ENCODE data around the gene SLC9C1. TPM values are rescaled to one million over a fixed set of nuclear protein-coding genes. Genes with fewer than 3 reads are reported as not detected.

SLC9C1 gene
- total RNA-seq, 1 experiment from 2014 or later, result 0.79 TPM

DNA sequence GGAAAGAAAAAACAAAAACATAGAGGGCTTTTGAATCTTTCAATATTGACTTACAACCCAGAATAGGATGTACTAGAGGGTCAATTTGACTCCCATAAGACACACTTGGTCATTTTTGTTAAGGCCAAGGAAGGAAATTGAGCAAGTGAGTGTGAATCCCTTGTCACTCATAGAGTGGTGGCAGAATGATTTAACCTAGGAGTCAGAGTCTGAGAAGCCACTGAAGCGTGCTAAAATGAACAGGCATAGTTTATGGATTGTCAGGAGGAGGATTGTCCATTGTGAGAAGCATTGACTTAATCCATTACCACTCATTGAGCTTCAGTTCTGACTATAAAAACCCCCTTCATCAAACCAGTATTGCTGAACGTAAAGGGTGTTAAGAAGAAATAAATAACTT, 152.7 kb downstream of the SLC9C1 start:
- ChIA-PET RAD21 (ENCODE audit: low non-redundant PET in 1 of 2, low total read pairs in 2 of 2, uncharacterized antibody in 2 of 2, unreplicated experiment in 2 of 2) (no interaction called here), CTCF (no interaction called here), POLR2A (no interaction called here)
- no peaks in the 10 kb centered on the region for H3K36me3 ChIP-seq (ENCODE audit: control insufficient read depth in 1 of 2, insufficient read depth in 2 of 2, low read length in 2 of 2)
- no peaks in the 10 kb centered on the region for H4K20me1 ChIP-seq (ENCODE audit: insufficient read depth)
- ATAC-seq (no peak), DNase-seq (ENCODE audit: low read depth, low spot score) (no peak)
- H3K79me2 ChIP-seq (ENCODE audit: insufficient read depth, low read length), result no peaks in the 10 kb centered on the region
- intact Hi-C loops (cut with micrococcal nuclease), result no loop called here
- TF ChIP-seq RAD21 (IDR thresholded peaks at IDR 0.05; ENCODE audit: low read depth) (no peak), SP1 (IDR thresholded peaks at IDR 0.05; ENCODE audit: low read depth) (no peak), ZBTB33 (IDR thresholded peaks at IDR 0.05; ENCODE audit: extremely low read depth, insufficient replicate concordance, low read length) (no peak), SIN3A (IDR thresholded peaks at IDR 0.05; ENCODE audit: low read depth) (no peak), POLR2AphosphoS5 (IDR thresholded peaks at IDR 0.05; ENCODE audit: low read depth, low read length) (no peak), FOSL1 (IDR thresholded peaks at IDR 0.05; ENCODE audit: low read depth) (no peak), POLR2A (IDR thresholded peaks at IDR 0.05; ENCODE audit: borderline replicate concordance, extremely low read depth, insufficient read depth, insufficient read length) (no peak), CEBPB (IDR thresholded peaks at IDR 0.05; ENCODE audit: low read depth) (no peak), EZH2 (IDR thresholded peaks at IDR 0.05) (no peak), ZFX (IDR thresholded peaks at IDR 0.05) (no peak)
- no peak overlapping the region for H2AFZ ChIP-seq (ENCODE audit: low read depth, low read length, poor library complexity, severe bottlenecking)
- no peaks in the 10 kb centered on the region for H3K4me1 ChIP-seq (ENCODE audit: control insufficient read depth in 1 of 2, insufficient read depth in 2 of 2, low read length in 2 of 2)
- no peak overlapping the region for H3K9ac ChIP-seq (ENCODE audit: low read length)
- no TSS peak for BruUV-seq (replicated peaks)
- H3K27ac ChIP-seq (ENCODE audit: low read depth, low read length), result no peak overlapping the region
- H3K27me3 ChIP-seq (ENCODE audit: insufficient read depth, low read length), result no peaks in the 10 kb centered on the region
- H3K9me2 ChIP-seq (ENCODE audit: insufficient read depth), result no peaks in the 10 kb centered on the region
- no peak overlapping the region for H3K4me2 ChIP-seq (ENCODE audit: low read length)
- H3K9me3 ChIP-seq (ENCODE audit: control insufficient read depth in 1 of 2, insufficient read depth in 1 of 2, low read depth in 1 of 2, low read length in 2 of 2), result 0 out of 4 replicates have a peak, but pooled peaks cover 0 to under 1% of the 10 kb centered on the region in 2 experiments
- no peak overlapping the region for H3K4me3 ChIP-seq (replicated peaks in 1 of 2; ENCODE audit: low read depth in 1 of 2, low read length in 2 of 2)

GRCh38 chr3:112140584-112140983, 153.4 kb downstream of the SLC9C1 start:
- H3K4me2 ChIP-seq (ENCODE audit: low read length), result no peak overlapping the region
- TF ChIP-seq EZH2 (IDR thresholded peaks at IDR 0.05) (no peak), SIN3A (IDR thresholded peaks at IDR 0.05; ENCODE audit: low read depth) (no peak), JUND (IDR thresholded peaks at IDR 0.05) (no peak), REST (IDR thresholded peaks at IDR 0.05; ENCODE audit: low read depth) (no peak), POLR2AphosphoS5 (IDR thresholded peaks at IDR 0.05; ENCODE audit: low read depth, low read length) (no peak), POLR2A (IDR thresholded peaks at IDR 0.05; ENCODE audit: borderline replicate concordance, extremely low read depth, insufficient read depth, insufficient read length) (no peak), ZNF274 (IDR thresholded peaks at IDR 0.05; ENCODE audit: low read depth, low read length) (no peak), EGR1 (IDR thresholded peaks at IDR 0.05; ENCODE audit: low read depth) (no peak), ATF3 (IDR thresholded peaks at IDR 0.05) (no peak)
- TF ChIP-seq, protein P1, sequence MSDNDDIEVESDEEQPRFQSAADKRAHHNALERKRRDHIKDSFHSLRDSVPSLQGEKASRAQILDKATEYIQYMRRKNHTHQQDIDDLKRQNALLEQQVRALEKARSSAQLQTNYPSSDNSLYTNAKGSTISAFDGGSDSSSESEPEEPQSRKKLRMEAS (IDR thresholded peaks at IDR 0.05), result no peak

More at GRCh38 chr3:112140584-112140983, 153.4 kb downstream of the SLC9C1 start:
- ChIA-PET CTCF (no interaction called here), POLR2A (no interaction called here), RAD21 (ENCODE audit: low non-redundant PET in 1 of 2, low total read pairs in 2 of 2, uncharacterized antibody in 2 of 2, unreplicated experiment in 2 of 2) (no interaction called here)
- no peaks in the 10 kb centered on the region for H3K36me3 ChIP-seq (ENCODE audit: control insufficient read depth in 1 of 2, insufficient read depth in 2 of 2, low read length in 2 of 2)
- H3K9ac ChIP-seq (ENCODE audit: low read length), result no peak overlapping the region
- no peak for ATAC-seq
- H3K9me3 ChIP-seq (ENCODE audit: control insufficient read depth in 1 of 2, insufficient read depth in 1 of 2, low read depth in 1 of 2, low read length in 2 of 2), result no peaks in the 10 kb centered on the region
- DNase-seq (ENCODE audit: low read depth, low spot score), result no peak
- intact Hi-C loops (cut with micrococcal nuclease), result no loop called here
- no peak overlapping the region for H3K4me3 ChIP-seq (replicated peaks in 1 of 2; ENCODE audit: low read depth in 1 of 2, low read length in 2 of 2)
- no peaks in the 10 kb centered on the region for H3K4me1 ChIP-seq (ENCODE audit: control insufficient read depth in 1 of 2, insufficient read depth in 2 of 2, low read length in 2 of 2)
- no peaks in the 10 kb centered on the region for H3K79me2 ChIP-seq (ENCODE audit: insufficient read depth, low read length)
- H3K9me2 ChIP-seq (ENCODE audit: insufficient read depth), result no peaks in the 10 kb centered on the region
- no TSS peak for BruUV-seq (replicated peaks)
- no peak overlapping the region for H2AFZ ChIP-seq (ENCODE audit: low read depth, low read length, poor library complexity, severe bottlenecking)
- H4K20me1 ChIP-seq (ENCODE audit: insufficient read depth), result no peaks in the 10 kb centered on the region
- no peak overlapping the region for H3K27ac ChIP-seq (ENCODE audit: low read depth, low read length)
- H3K27me3 ChIP-seq (ENCODE audit: insufficient read depth, low read length), result no peaks in the 10 kb centered on the region

Measured in HCT116 (cell line).